ENCODE results near the gene IQSEC1. TPM values are rescaled to one million over a fixed set of nuclear protein-coding genes. Genes with fewer than 3 reads are reported as not detected.

IQSEC1 gene
- total and polyA plus RNA-seq, 10 of the 15 experiments (the other 5 are each of a cell fraction or from before 2014, with no cell fraction given) = 0.92 to 55.2 (median 8.5) TPM

- in situ Hi-C loops (cut with MboI) = no loop called here
- TF ChIP-seq CREM (IDR thresholded peaks at IDR 0.05; ENCODE audit: low read depth) (no peak), E4F1 (IDR thresholded peaks at IDR 0.05; ENCODE audit: borderline replicate concordance, partially characterized antibody) (no peak)
- ChIA-PET POLR2A (no interaction called here), CTCF (interaction anchor here (0.5 to 15.3 kb wide), 4 partner anchors 10 to 198 kb away, joined by 3 to 271 read pairs (median 3); no protein-coding TSS in a partner anchor), RAD21 (ENCODE audit: unreplicated experiment) (interaction anchor here (0.8 to 1.3 kb wide), 2 partner anchors 10 to 11 kb away, joined by 3 to 4 read pairs; no protein-coding TSS in a partner anchor), SMC1A (ENCODE audit: uncharacterized antibody, unreplicated experiment) (no interaction called here)
- peaks cover 14% of the 10 kb centered on the region for H3K4me1 ChIP-seq (ENCODE audit: control insufficient read depth, insufficient read depth, low read length)
- H3K79me2 ChIP-seq (ENCODE audit: control insufficient read depth, insufficient read depth, low read length) = no peaks in the 10 kb centered on the region
- H3K27ac ChIP-seq (ENCODE audit: control insufficient read depth, insufficient read depth) = no peak overlapping the region
- FAIRE-seq (no peak), DNase-seq (ENCODE audit: low read depth, low spot score) (no peak), ATAC-seq (no peak)
- H3K9ac ChIP-seq (ENCODE audit: control insufficient read depth, insufficient read depth, low read length) = no peak overlapping the region
- WGBS (ENCODE audit: insufficient coverage, insufficient replicate concordance, low lambda C conversion rate, missing lambda C conversion rate) = 75% methylated on average over 2 of the region's 2 CpGs
- intact Hi-C loops (cut with micrococcal nuclease; ENCODE audit: unreplicated experiment) = no loop called here
- H3K4me2 ChIP-seq (ENCODE audit: control insufficient read depth, insufficient read depth) = no peak overlapping the region
- no TSS peak for BruUV-seq (replicated peaks)
- H4K20me1 ChIP-seq (ENCODE audit: control insufficient read depth, insufficient read depth) = no peaks in the 10 kb centered on the region
- H3K9me3 ChIP-seq (replicated peaks; ENCODE audit: control insufficient read depth, insufficient read depth, low read length) = no peaks in the 10 kb centered on the region
- H3K4me3 ChIP-seq = no peak overlapping the region
- H2AFZ ChIP-seq (ENCODE audit: control insufficient read depth, low read depth, low read length) = no peak overlapping the region
- H3K36me3 ChIP-seq (ENCODE audit: control insufficient read depth in 2 of 2, insufficient read depth in 2 of 2, low read length in 1 of 2) = no peaks in the 10 kb centered on the region
- H3K27me3 ChIP-seq (replicated peaks in 1 of 2; ENCODE audit: control insufficient read depth in 2 of 2, insufficient read depth in 2 of 2, low read length in 1 of 2) = no peaks in the 10 kb centered on the region
Observed at GRCh38 chr3:12878141-12878574, 195.1 kb downstream of the IQSEC1 start.

DNA sequence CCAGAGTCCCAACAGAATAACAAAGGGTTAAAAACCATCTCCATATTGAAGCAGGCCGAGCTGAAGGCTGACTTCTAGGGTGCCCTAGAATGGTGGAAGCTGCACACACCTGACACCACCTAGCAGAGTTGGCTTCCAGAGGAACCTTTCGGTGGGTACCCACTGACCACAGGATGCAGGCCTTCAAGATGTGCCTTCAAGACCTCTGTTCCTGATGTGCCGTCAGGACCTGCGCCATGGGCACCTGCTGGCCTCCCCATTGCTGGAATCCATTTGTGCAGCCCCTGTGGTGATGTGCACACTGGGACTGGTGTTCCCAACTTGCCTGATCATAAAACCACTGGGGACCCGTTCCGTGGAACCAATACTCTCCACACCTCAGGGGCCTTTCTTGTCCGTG is 196.2 kb downstream of the IQSEC1 start:
- 54% methylated on average over 7 of the region's 7 CpGs for WGBS (ENCODE audit: insufficient coverage, insufficient replicate concordance, low lambda C conversion rate, missing lambda C conversion rate)
- no peak for FAIRE-seq
- RAD21 ChIA-PET (ENCODE audit: unreplicated experiment) = interaction anchor here (1.2 kb wide), 1 partner anchor 15 kb away, joined by 4 read pairs; no protein-coding TSS in a partner anchor
- POLR2A ChIA-PET = no interaction called here
- CTCF ChIA-PET = interaction anchor here (15.3 kb wide), 1 partner anchor 12 kb away, joined by 271 read pairs; no protein-coding TSS in a partner anchor
- Histone ChIP-seq H3K9ac (ENCODE audit: control insufficient read depth, insufficient read depth, low read length) (no peak overlapping the region), H3K4me3 (no peak overlapping the region), H3K4me1 (ENCODE audit: control insufficient read depth, insufficient read depth, low read length) (peaks cover 5% of the 10 kb centered on the region), H3K36me3 (ENCODE audit: control insufficient read depth in 2 of 2, insufficient read depth in 2 of 2, low read length in 1 of 2) (no peaks in the 10 kb centered on the region), H3K79me2 (ENCODE audit: control insufficient read depth, insufficient read depth, low read length) (no peaks in the 10 kb centered on the region), H3K27me3 (replicated peaks in 1 of 2; ENCODE audit: control insufficient read depth in 2 of 2, insufficient read depth in 2 of 2, low read length in 1 of 2) (no peaks in the 10 kb centered on the region), H3K27ac (ENCODE audit: control insufficient read depth, insufficient read depth) (no peak overlapping the region), H3K4me2 (ENCODE audit: control insufficient read depth, insufficient read depth) (no peak overlapping the region), H4K20me1 (ENCODE audit: control insufficient read depth, insufficient read depth) (no peaks in the 10 kb centered on the region), H2AFZ (ENCODE audit: control insufficient read depth, low read depth, low read length) (no peak overlapping the region), H3K9me3 (replicated peaks; ENCODE audit: control insufficient read depth, insufficient read depth, low read length) (no peaks in the 10 kb centered on the region)
- BruUV-seq (replicated peaks) = no TSS peak
- TF ChIP-seq CBX5 (IDR thresholded peaks at IDR 0.05; ENCODE audit: low read depth) (no peak), PML (IDR thresholded peaks at IDR 0.05; ENCODE audit: low read length) (no peak), BMI1 (IDR thresholded peaks at IDR 0.05; ENCODE audit: borderline replicate concordance) (no peak), FOXM1 (IDR thresholded peaks at IDR 0.05; ENCODE audit: low read depth, low read length) (no peak), ZNF217 (IDR thresholded peaks at IDR 0.05) (no peak), SREBF2 (IDR thresholded peaks at IDR 0.05; ENCODE audit: low read length) (no peak), HSF1 (IDR thresholded peaks at IDR 0.05; ENCODE audit: low read depth, low read length) (no peak)
- SMC1A ChIA-PET (ENCODE audit: uncharacterized antibody, unreplicated experiment) = no interaction called here
- ATAC-seq = no peak
- intact Hi-C loops (cut with micrococcal nuclease; ENCODE audit: unreplicated experiment) (no loop called here), in situ Hi-C loops (cut with MboI) (no loop called here)
- no peak for DNase-seq (ENCODE audit: low read depth, low spot score)

Data from GM12878 (cell line).